HEK293T (cell line): Measurements from ENCODE around the gene GEMIN7.

Experiments used
- FOXK2 ChIP-seq: fragments of 450-650 bp; IDR thresholded peaks from 2 replicates; pipeline ENCODE4 v1.6.1; 2016; ENCODE audit warnings: mild to moderate bottlenecking
- FOXM1 ChIP-seq: fragments of 450-650 bp; IDR thresholded peaks from 2 replicates; pipeline ENCODE4 v1.6.1; 2017; ENCODE audit warnings: mild to moderate bottlenecking, borderline replicate concordance
- HDGF ChIP-seq: fragments of 450-650 bp; IDR thresholded peaks from 2 replicates; pipeline ENCODE4 v1.6.1; 2017; ENCODE audit warnings: antibody characterized with exemption, borderline replicate concordance
- LEF1 ChIP-seq: fragments of 450-650 bp; IDR thresholded peaks from 2 replicates; pipeline ENCODE4 v1.6.1; 2017; ENCODE audit warnings: mild to moderate bottlenecking, borderline replicate concordance
- NFRKB ChIP-seq: fragments of 450-650 bp; IDR thresholded peaks from 2 replicates; pipeline ENCODE4 v1.6.1; 2016; ENCODE audit warnings: mild to moderate bottlenecking, moderate library complexity
- PKNOX1 ChIP-seq: fragments of 450-650 bp; IDR thresholded peaks from 2 replicates; pipeline ENCODE4 v1.6.1; 2016
- SP1 ChIP-seq: fragments of 450-650 bp; IDR thresholded peaks from 2 replicates; pipeline ENCODE4 v1.6.1; 2017

GRCh38 chr19:45113628-45114027 is 34.6 kb downstream of the GEMIN7 start:
- TF ChIP-seq HDGF (no peak), PKNOX1 (no peak), FOXM1 (no peak), FOXK2 (no peak), LEF1 (no peak), NFRKB (no peak), SP1 (no peak)
